ENCODE measurements around the gene AHCY.
"Not testable (repeated sequence)": the region's sequence is repeated elsewhere in the genome, so short reads cannot be mapped to it uniquely, and the experiment has no call there.

The AHCY gene

GRCh38 chr20:34302723-34303533 is at the start of gene AHCY:
Gene AHCY, minus strand, starts transcription at chr20:34303355. Its CDS starts 85 bp downstream, at chr20:34303270.
- peak; percentile 90 to 92 for DNase-seq
- no peaks in the 10 kb centered on the region for H3K9me3 Mint-ChIP-seq
- peak; percentile 95 for ATAC-seq
- peak within 1 kb of the TSS; percentile 87 to 91 for H3K4me3 Mint-ChIP-seq
- H3K4me1 Mint-ChIP-seq, result peaks cover 5% of the 10 kb centered on the region
- H3K27ac Mint-ChIP-seq, result peak within 1 kb of the TSS; percentile 92 to 96
- no peaks in the 10 kb centered on the region for H3K27me3 Mint-ChIP-seq

- Mint-ChIP-seq H3K27me3 (no peaks in the 10 kb centered on the region), H3K4me1 (no peaks in the 10 kb centered on the region), H3K27ac (no peak overlapping the region), H3K4me3 (no peak overlapping the region), H3K9me3 (no peaks in the 10 kb centered on the region)
- no peak for DNase-seq
- no peak for ATAC-seq
Observed at GRCh38 chr20:34350095-34350494, 46.9 kb upstream of the AHCY start.

DNA sequence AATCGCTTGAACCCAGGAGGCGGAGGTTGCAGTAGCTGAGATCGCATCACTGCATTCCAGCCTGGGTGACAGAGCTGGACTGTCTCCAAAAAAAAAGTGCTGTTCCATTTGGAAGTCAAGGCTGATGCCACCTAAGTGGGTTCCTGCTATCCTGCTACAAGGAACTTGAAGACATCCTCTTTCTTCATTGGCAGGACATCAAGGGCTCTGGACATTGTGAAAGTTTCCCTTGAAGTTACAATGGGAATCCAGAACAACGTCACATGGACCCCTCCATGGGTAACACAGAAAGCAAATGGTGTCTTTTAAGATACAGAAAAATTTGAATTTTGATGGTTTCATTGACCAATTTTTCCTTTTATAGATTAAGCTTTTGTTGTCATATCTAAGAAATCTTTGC is 44.4 kb upstream of the AHCY start:
- Mint-ChIP-seq H3K4me1 (no peaks in the 10 kb centered on the region), H3K4me3 (no peak overlapping the region), H3K27me3 (no peaks in the 10 kb centered on the region), H3K9me3 (no peaks in the 10 kb centered on the region), H3K27ac (no peak overlapping the region)
- DNase-seq, result no peak
- ATAC-seq, result no peak

GRCh38 chr20:34346533-34346865 is 43.3 kb upstream of the AHCY start:
- H3K4me3 Mint-ChIP-seq, H3K27ac Mint-ChIP-seq, DNase-seq, H3K27me3 Mint-ChIP-seq, ATAC-seq, H3K9me3 Mint-ChIP-seq, H3K4me1 Mint-ChIP-seq: not testable (repeated sequence)

GRCh38 chr20:34345839-34346532 is 42.8 kb upstream of the AHCY start:
- not testable (repeated sequence) for ATAC-seq, H3K27ac Mint-ChIP-seq, H3K27me3 Mint-ChIP-seq, H3K4me1 Mint-ChIP-seq, DNase-seq, H3K9me3 Mint-ChIP-seq, H3K4me3 Mint-ChIP-seq

- no peak overlapping the region for H3K27ac Mint-ChIP-seq
- H3K27me3 Mint-ChIP-seq, result no peaks in the 10 kb centered on the region
- H3K4me3 Mint-ChIP-seq, result no peak overlapping the region
- H3K4me1 Mint-ChIP-seq, result no peaks in the 10 kb centered on the region
- no peak for DNase-seq
- no peaks in the 10 kb centered on the region for H3K9me3 Mint-ChIP-seq
- no peak for ATAC-seq
Observed at GRCh38 chr20:34345402-34345736, 42.2 kb upstream of the AHCY start.

DNA sequence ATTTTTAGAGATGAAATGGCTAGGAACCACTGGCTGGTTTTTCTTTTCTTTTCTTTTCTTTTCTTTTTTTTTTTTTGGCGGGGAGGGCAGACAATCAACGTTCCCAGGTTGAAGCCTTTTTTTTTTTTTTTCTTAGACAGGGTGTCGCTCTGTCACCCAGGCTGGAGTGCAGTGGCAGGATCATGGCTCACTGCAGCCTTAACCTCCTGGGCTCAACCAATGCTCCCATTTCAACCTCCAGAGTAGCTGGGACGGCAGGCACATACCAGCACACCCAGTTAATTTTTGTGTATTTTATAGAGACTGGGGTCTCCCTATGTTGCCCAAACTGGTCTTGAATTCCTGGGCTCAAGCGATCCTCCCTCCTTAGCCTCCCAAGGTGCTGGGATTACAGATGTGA is 41.1 kb upstream of the AHCY start:
- Mint-ChIP-seq H3K27ac (no peak overlapping the region), H3K4me1 (no peaks in the 10 kb centered on the region), H3K27me3 (no peaks in the 10 kb centered on the region), H3K9me3 (no peaks in the 10 kb centered on the region), H3K4me3 (no peak overlapping the region)
- no peak for DNase-seq
- ATAC-seq, result no peak

GRCh38 chr20:34343458-34344211 is 40.5 kb upstream of the AHCY start:
- Mint-ChIP-seq H3K4me3 (no peak overlapping the region), H3K4me1 (no peaks in the 10 kb centered on the region), H3K27ac (no peak overlapping the region), H3K9me3 (no peaks in the 10 kb centered on the region), H3K27me3 (no peaks in the 10 kb centered on the region)
- DNase-seq (no peak), ATAC-seq (no peak)

- not testable (repeated sequence) for H3K4me1 Mint-ChIP-seq, DNase-seq, ATAC-seq, H3K27me3 Mint-ChIP-seq, H3K9me3 Mint-ChIP-seq, H3K4me3 Mint-ChIP-seq
- peak overlapping the region in 1 of 2 donors; percentile 59 for H3K27ac Mint-ChIP-seq
Observed at GRCh38 chr20:34341199-34341598, 38.0 kb upstream of the AHCY start.

- H3K27ac Mint-ChIP-seq, H3K4me1 Mint-ChIP-seq, H3K4me3 Mint-ChIP-seq, H3K27me3 Mint-ChIP-seq, H3K9me3 Mint-ChIP-seq, ATAC-seq, DNase-seq: not testable (repeated sequence)
Observed at GRCh38 chr20:34340726-34341125, 37.6 kb upstream of the AHCY start.

DNA sequence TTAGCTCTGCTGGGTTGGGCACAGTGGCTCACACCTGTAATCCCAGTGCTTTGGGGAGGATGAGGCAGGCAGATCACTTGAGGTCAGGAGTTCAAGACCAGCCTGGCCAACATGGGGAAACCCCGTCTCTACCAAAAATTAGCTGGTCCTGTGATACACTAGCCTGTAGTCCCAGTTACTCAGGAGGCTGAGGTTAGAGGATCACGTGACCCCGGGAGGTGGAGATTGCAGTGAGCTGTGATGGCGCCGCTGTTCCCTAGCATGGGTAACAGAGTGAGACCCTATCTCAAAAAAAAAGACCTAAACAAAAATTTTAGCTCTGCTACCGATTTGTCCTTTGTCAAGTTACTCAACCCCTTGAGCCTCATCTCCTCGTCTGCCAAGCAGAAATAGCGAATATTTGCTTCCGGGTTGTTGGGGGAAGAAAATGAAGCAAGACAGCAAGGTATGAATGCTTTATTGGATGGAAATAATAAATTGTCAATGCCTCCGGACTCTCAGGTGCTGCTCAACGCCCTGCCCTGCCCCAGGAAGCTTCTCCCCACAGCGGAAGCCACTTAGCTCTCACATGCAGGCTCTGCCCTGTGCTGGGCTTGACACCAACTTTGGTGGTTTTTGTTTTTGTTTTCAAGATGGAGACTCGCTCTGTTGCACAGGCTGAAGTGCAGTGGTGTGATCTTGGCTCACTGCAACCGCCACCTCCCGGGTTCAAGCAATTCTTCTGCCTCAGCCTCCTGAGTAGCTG is 35.0 kb upstream of the AHCY start:
- DNase-seq (no peak), ATAC-seq (no peak)
- no peaks in the 10 kb centered on the region for H3K4me1 Mint-ChIP-seq
- no peaks in the 10 kb centered on the region for H3K9me3 Mint-ChIP-seq
- H3K27ac Mint-ChIP-seq, result peak overlapping the region in 1 of 2 donors; percentile 67
- H3K4me3 Mint-ChIP-seq, result no peak overlapping the region
- H3K27me3 Mint-ChIP-seq, result no peaks in the 10 kb centered on the region

DNA sequence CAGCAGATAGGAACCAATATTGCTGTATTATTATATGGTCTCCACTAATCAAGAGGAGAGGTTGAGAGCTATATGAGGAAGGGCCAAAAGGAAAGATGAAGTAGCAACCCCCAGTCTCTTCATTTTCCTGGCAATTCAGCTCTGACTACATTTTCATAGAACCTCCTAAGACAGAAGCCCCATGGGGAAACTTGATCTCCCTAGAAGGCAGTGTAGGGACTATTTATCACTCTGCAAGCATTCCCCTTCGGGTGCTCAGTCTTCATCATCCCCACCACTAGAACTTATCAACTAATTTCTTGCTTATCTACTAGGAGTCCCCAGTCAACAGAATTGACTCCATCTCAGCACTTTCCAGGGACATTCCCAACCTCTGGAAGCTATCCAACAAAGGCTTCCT is 34.4 kb upstream of the AHCY start:
- H3K4me1 Mint-ChIP-seq, result no peaks in the 10 kb centered on the region
- H3K9me3 Mint-ChIP-seq, result no peaks in the 10 kb centered on the region
- no peaks in the 10 kb centered on the region for H3K27me3 Mint-ChIP-seq
- no peak overlapping the region for H3K4me3 Mint-ChIP-seq
- DNase-seq (no peak), ATAC-seq (no peak)
- H3K27ac Mint-ChIP-seq, result no peak overlapping the region

DNA sequence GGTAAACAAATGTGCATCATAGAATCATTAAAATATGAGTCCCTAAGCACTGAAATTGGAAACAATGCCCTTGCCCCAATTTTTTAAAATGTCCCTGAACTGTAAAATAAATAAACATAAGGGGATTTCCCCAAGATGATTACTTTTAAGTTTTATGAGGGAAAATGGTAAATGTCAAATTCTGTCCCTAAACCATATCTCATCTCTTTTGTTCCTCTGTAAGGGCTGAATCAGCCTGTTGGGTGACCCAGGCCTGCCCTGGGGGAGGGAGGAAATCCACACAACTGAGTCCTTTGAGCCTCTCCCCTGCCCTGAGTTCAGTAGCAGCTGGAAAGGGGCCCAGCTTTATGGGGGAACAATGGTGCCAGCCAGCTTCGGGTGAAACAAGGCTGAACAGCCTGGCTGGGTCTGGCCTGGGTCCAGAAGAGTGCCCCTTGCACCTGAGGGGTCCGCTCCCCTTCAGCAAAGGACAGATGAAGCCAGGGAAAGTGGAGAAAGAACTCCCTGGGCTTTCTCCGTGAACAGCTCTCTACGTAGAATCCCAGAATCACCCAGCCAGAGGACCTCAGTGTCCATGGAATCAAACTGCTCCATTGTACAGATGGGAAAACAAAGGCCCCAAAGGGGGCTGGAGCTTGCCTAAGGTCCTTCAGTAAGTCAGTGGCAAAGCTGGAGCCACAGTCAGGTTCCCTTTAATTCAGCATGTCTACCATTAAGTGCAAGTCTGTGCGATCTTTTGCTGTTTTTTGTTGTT is 31.7 kb upstream of the AHCY start:
- Mint-ChIP-seq H3K27ac (peak overlapping the region in 1 of 2 donors; percentile 74), H3K4me3 (no peak overlapping the region), H3K4me1 (no peaks in the 10 kb centered on the region), H3K27me3 (no peaks in the 10 kb centered on the region), H3K9me3 (no peaks in the 10 kb centered on the region)
- DNase-seq (no peak), ATAC-seq (no peak)

DNA sequence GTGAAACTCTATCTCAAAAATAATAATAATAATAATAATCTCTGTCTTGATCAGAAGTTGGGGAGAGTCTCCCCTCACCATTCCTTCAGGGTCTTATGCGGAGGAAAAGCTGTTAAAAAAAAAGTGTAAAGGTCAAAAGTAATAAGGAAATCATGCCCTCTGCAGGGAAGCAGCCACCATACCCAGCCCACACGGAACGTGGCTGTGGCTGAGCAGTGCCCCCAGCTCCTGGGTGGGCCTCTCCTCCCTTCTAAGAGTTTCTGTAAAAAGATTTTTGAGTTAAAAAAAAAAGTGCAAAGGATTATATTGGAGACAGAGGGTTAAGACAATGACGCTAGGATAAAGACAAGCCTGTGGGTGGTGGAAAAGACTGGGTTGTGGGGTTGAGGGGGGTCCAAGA is 30.6 kb upstream of the AHCY start:
- Mint-ChIP-seq H3K4me3 (no peak overlapping the region), H3K27me3 (no peaks in the 10 kb centered on the region), H3K27ac (no peak overlapping the region), H3K9me3 (no peaks in the 10 kb centered on the region), H3K4me1 (no peaks in the 10 kb centered on the region)
- DNase-seq, result no peak
- ATAC-seq, result no peak

All from stimulated activated naive CD8-positive, alpha-beta T cell treated with anti-CD3 and anti-CD28 coated beads, Interleukin-15, amount 100 ng/mL, for 72 hours (primary cell).